ENCODE data around the gene STK33.

STK33 gene

DNA sequence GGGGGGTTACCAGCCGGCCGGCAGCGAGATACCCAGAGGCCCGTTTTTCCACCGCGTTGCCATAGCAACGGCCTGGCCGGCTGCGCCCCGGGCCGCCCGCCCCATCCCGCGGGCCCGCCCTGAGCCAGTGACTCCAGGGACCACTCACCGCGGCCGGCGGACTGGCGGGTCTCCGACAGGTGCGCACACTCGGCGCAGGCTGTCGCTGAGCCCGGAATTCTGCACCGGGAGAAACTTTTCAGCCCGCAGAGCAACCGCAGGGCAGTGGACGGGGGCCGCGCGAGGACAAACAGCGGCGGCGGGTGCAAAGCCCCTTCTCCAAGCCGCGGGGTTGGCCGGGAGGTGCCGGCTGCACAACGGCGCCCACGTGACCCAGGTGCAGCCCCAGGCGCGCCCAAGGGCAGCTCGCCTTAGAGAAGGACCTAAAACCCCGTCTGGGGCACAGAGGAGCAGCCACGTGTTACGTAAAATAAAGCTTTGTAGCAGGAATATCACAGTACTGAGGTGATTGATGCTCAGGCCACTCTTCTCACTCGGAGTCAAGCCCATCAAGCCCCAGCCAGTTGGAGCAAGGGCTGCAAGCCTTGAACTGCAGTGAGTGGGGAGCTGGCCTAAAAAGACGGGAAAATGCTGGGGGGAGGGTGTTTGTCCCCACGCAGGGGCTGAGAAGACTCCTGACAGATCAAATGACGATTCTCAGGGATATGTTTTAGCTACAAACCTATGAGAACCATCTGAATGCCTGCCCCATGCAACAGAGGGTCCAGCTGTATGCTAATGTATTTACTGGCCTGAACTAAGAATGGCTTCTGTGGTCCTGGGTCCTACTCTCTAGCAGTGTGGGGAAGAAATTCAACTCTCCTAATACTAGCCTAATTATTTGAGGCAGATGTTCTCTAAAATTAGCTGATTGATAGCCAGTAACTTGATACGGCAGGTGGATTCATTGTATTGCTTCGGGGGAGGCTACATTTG, at the start of gene STK33:
TSS of gene STK33 (minus strand) at position 294 of the 975 bp plus-strand sequence. CDS start 119,323 bp downstream, outside the sequence.
- DNase-seq: peak; percentile 48 to 62

DNA sequence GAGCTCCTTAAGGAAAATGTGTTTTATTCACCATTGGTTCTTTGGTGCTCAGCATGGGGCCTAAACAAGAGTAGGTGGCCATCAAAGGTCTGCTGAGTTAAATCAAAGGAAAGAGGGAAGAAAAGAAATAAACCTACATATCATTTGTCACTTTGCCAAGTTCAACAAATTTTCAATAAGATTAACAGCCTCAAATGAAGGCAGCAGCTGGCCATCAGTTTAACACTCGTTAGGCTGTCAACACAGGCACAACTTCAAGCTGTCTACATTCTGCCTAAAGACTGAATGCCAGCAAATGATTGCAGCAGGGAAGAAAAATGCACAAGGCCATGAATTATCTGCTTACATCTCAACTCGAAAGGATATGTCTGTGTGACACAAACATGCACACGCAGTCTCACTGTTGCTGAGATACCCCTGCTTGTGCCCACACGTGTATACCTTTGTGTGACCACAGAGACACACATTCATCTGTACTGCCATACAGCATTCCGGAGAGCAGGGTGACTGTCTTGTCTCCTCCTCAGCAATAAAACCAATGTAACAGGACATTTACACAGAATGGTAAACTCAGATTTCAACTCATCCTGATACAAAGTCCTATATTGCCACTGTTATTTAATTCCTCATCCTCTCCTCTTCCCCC, 48.3 kb upstream of the STK33 start:
- no peak for DNase-seq

DNA sequence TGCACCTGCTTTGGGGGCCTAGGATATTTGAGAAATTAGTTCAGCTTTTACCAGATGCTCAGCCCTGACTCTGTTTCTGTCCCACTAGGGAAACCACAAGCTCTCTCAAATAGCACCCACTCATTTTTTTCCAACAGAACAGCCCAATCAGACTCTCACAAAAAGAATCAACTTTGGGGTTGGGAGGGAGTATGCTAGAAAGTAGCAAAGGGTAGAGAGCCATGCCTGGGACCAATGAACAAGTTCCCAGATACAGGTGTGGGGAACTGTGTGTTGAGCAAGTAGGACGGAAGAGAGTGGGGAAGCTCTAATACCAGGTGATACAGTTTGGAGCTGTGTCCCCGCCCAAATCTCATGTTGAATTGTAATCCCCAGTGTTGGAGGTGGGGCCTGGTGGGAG, 47.3 kb upstream of the STK33 start:
- no peak for DNase-seq

DNA sequence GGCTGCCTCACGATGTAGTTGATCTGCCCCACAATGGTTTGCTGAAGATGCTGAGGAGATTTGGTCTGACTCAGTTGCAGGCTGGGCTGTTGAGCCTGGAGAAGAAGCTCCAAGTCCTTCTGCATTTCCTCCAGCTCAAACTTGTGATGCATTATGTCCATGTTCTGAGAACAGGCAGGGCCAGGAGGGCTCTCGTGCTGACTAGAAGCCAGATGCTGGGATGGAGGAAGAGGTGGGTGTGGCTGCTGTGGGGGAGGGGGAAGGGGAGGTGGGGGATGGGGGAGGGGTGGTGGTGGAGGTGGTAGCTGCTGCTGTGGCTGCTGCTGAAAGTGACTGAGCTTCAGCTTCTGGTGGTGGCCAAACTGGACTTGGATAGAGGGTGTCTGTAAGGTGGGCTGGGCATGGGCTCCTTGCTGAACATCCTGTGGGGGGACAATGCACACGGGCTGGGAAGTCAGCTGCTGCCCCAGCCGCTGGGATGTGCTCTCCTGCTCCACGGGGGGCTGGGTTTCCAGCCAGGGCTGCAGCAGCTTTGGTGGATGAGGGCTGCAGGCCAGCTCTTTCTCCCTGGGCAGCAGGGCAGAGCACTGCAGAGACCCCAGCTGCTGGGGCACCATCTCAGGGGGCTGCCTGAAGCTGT, 46.4 kb upstream of the STK33 start:
- no peak for DNase-seq

GRCh38 chr11:8639655-8640054, 45.6 kb upstream of the STK33 start:
- DNase-seq: no peak

DNA sequence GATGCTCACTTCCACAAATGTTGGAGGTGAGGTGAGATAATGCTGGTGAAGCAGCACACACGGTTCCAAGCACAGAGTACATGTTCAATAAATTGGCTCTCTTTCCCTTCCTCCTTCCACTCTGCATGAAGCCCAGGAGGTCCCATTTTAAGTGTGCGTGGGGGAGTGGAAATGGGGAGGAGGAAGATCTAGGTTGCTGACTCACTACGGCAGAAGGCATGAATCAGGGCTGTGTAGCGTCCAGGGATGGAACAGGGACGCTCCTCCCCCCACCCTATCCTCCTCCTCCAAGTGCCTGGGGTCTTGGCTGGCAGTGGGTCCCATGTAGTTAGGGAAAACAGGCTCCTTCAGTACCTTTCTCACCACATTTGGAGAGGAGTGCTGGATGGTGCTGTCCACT, 44.3 kb upstream of the STK33 start:
- DNase-seq: no peak

DNA sequence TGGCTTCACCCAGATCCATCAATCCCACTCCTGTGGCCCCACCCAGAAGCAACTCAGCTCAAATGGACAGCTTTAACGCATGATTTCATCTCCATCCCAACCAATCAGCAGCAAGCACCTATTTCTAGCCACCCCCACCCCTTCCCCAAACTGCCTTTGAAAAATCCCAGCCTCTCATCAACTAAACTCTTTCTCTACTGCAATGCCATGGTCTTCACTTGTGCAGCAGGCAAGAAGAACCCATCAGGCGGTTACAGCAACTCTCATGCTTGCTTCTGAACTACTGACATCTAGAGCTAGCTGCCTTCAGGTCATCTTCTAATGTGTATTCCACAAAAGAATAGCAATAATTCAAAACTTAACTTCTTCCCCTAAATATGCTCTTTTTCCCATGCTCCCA, 42.1 kb upstream of the STK33 start:
- DNase-seq: no peak

DNA sequence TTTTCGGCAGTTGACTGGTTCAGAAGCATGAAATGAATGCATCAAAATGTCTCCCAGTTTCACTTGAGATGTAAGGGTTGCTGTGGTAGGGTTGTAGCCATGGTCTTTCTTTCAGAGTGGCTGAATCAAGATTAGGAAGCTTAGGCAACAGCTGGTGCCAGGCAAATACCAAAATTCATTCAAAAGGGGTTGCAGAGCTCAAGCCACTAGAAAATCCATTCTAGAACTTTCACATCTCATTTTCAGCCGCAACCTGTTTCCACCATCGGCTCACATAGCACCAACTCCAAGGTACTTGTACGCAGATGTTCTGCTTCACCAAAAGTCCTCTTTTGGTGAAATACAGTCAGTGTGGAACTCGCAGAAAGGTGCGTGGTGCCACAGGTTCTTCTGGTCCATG, 40.5 kb upstream of the STK33 start:
- DNase-seq: no peak

DNA sequence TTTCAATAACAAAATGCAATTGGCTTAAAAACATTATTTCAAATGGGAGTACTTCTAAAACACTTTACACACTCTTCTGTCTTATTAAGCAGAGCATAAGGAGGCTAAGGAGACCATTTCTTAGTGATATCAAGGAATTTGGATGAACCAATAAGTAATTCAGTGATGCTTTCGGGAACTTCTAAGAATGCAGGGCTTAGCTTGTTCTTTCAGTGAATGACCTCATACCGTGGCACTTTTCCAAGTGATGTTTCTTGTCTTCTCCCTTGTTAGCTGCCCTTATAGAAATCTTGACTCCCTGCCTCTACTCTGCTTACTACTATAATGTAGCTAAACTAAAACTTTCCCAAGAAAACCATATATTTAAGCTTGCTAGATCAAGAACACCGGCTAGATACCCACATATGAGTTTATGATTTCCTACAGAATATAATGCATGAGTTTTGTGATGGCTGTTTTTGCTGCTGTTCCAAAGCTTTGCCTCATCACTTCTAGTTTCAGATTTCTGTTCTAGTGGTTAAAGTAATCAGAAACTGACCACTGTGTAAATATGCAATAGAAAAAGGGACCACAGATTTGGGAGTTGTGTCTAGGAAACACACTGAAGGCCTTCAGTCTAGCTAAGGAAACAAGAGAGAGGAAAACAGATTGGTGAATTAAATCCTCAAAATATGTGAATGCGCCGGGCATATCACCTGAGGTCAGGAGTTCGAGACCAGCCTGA, 37.5 kb upstream of the STK33 start:
- no peak for DNase-seq

GRCh38 chr11:8624698-8625097, 30.7 kb upstream of the STK33 start:
- DNase-seq: no peak

GRCh38 chr11:8621147-8621546, 27.1 kb upstream of the STK33 start:
- no peak for DNase-seq

DNA sequence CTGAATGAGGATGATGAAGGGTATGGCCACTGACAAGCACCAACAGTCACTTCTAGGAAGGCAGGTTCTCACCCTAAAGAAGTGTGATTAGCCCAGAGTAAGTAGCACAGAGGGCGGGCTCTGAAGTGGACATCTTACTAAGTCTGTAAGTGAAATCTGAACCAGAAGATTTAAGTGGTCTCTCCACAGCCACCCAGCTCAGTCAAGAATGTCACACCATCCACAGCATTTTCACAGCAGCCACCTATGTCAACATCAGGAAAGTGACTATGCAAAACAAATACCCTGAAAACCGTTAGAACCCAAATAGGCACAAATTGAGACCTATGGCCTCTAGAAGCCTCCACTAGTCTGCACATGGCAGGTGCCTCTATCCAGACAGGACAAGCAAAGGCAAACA, 23.0 kb upstream of the STK33 start:
- DNase-seq: no peak

GRCh38 chr11:8615291-8616032, 21.4 kb upstream of the STK33 start:
- no peak for DNase-seq

- DNase-seq: no peak
These were observed 20.5 kb upstream of the STK33 start for GRCh38 chr11:8614497-8614896.

DNA sequence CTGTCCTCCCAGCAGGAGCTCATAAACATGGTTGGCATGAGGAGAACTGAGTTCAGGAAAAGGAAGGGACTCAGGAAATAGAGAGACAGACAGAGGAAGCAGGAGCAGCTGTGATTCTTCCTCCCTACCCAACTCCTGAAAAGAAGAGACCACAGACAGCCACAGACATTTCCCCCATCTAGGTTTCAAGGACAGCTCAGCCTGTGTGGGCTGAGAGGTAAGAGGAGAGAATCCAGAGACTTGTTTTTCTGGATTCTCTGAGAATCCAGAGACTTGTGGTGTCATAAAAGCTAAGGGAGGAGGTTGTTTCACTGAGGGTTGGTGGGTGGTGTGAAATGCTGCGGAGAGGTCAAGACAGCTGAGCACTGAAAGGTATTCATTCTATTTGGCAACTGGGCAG, 19.0 kb upstream of the STK33 start:
- no peak for DNase-seq

DNA sequence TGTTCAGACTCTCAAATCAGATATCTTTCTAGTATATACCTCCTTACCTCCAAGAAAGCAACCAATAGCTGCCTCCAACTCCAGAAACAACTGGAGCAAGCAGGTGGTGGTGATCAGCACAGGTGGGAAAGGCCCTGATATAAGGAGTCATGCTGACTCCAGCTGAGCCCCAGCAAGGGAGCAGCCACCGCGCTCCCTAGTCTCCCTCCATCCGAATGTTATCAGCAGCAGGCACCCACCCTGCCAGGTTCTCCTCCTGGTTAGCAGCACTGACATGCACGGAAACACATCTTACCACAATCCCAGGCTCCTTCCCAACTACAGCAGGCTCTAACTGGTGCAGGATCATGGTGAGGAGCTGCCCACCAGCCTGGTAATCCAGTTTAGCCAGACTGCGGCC, 18.5 kb upstream of the STK33 start:
- no peak for DNase-seq

GRCh38 chr11:8610532-8611116, 16.6 kb upstream of the STK33 start:
- DNase-seq: peak in 1 of 2 experiments; percentile 16

GRCh38 chr11:8608652-8609051, 14.6 kb upstream of the STK33 start:
- no peak for DNase-seq

- no peak for DNase-seq
These were observed 12.0 kb upstream of the STK33 start for GRCh38 chr11:8605971-8606563.

DNA sequence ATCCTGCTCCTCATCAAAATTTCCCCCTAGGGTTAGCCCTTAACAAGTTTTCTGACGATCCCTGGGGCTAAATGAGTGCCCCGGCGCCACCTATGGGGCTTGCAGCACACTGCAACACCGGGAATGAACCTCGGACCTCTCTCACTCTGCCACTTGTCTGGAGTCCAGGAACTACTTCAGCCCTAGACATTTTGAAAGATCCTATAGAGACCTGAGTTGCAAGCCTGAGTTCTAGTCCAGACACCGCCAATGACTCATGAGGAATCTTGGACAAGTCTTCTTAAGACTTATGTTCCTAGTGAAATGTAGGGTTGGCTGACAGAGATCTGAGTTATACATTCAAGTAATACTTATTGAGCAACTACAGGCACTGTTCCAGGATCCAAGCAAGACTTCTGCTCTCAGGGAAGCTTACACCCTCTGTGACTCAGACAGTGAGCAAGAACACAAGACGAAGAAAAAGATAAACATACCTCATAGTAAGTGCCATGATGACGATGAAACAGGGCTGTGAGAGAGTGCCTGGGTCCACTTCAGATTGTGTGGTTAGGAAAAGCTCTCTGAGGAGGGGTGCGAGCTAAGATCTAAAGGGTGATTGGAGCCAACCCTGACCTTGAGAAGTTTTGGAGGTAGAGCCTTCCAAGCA, 10.2 kb upstream of the STK33 start:
- no peak for DNase-seq

DNA sequence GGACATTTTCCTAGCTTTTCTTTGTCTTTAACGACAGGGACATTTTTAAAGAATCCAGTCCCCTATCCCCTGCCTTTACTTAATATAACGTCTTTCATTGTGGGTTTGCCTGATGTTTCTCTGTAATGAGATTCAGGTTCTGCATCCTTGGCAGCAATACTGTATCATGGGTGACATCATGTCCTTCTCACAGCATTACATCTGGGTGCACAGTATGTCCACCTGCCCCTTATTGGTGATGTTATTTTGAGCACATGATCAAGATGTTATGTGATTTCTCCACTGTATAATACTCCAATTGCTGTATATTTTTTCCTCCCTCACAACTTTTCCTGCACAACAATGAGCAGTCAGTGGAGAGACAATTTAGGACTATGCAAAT, 9.7 kb upstream of the STK33 start:
- DNase-seq: no peak

Measured in NCI-H187 (cell line).